GM19438 (cell line): Measurements from ENCODE around the gene P2RY8.

Experiments
- ATAC-seq: cut with Tn5 transposase; IDR thresholded peaks from one replicate; pipeline ENCODE4 v1.9.1; 2021; ENCODE audit warnings: low read depth; ENCODE audit not compliant: unreplicated experiment

Gene P2RY8

DNA sequence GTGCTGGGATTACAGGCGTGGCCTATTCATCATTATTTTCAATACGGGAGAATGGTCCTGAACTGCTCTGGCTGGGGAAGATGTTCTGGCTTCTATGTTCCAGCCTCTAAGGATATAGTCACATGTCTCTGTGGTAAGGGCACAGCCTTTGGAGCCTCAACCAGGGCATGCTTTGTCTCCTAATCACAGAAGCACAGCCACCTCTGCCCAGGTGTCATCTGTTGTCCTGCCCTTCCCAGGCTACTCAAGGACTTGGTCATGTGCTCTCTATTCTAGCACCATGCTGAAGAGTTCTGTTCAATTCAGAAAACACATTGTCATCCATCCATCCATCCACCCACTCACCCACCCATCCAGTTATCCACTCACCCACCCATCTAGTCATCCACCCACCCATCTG is 113.8 kb downstream of the P2RY8 start:
- no peak for ATAC-seq

DNA sequence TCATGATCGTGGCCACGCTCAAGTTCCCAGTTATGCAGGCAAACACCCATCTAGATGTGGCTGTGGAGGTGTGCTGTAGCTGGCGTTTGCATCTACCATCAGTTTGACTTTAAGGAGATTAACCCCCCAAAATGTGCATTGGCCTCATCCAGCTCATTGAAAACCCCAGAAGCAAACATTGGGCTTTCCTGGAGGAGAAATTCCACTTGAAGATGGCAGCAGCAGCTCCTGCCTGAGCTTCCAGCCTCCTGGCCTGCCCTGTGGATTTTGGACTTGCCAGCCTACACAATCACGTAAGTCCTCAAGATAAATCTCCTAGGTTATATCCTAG is 114.9 kb downstream of the P2RY8 start:
- ATAC-seq = no peak

DNA sequence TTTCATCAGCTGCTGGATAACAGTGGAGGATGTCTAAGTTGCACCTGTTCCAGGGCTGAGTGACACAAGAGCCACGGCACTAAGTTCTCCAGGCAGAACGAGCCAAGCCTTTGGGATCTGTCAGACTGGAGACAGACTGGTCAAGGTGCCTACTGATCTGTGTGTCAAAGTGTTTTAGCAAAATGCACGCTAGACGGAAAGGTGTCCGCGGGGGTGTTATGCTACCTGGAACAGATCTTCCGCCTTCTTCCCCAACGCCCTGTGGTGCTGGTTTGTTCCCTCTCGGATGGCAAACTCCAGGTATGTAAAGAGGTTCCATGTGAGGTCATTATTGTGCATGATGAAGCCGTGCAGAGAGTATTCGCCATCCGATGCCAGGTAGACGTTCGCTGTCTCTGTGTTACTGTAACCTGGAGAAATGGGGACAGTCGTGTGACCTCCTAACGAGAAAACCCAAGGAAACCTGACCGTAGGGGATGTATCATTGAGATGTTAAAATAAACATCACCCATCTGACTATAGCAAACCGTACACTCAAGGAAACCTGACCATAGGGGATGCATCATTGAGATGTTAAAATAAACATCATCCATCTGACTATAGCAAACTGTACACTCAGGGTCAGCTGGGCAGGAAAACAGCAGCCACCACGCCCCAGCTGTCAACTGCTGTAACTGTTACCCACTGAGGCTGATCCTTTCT is 115.4 kb downstream of the P2RY8 start:
- no peak for ATAC-seq

DNA sequence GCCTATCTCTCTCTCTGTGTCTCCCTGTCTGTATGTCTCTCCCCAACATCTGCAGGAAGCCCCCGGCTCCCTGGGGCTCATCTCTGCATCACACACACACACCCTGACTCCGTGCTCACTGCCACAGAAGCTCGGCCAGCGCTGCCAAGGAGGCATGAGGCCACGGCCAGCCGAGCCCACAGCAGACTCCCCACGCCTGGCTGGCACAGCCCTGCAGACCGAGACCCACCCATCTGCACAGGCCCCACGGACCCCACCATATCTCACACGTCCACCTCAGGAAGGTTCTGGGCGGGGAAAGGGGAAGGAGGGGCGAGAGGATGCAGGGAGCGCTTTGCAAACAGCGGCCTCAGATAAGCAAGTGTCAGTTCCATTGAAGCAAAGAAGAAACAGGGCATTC is 116.6 kb downstream of the P2RY8 start:
- no peak for ATAC-seq

DNA sequence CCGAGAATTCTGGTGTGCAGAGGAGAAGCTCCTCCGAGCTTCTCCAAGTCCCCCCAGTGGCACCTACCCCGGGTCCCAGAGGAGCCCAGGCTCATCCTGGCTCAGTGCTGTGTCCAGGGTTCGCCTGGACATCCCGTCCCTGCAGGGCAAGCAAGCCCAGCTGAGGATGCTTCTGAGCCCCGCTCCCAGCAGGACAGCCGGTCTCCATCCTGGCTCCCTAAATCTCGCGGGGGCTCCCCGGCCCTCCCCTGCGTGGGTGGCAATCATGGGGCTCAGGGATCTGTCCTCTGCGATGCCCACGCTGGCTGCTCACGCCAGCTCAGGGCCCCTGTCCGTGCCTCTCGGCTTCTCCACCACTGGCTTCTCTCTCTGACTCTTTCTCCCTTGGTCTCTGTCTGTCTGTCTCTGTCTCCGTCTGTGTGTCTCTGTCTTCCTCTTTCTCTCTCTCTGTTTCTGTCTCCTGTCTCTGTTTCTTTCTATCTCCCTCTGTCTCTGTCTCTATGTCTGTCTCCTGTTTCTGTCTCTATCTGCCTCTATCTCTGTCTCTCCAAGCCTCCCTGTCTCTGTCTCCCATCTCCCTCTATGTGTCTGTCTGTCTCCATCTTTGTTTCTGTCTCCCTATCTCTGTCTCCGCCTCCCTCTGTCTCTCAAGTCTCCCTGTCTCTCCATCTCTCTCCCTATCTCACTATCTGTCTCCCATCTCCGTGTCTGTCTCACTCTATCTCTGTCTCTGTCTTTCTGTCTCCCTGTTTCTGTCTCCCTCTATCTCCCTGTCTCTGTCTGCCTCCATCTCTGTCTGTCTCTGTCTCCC is 117.2 kb downstream of the P2RY8 start:
- ATAC-seq = no peak

DNA sequence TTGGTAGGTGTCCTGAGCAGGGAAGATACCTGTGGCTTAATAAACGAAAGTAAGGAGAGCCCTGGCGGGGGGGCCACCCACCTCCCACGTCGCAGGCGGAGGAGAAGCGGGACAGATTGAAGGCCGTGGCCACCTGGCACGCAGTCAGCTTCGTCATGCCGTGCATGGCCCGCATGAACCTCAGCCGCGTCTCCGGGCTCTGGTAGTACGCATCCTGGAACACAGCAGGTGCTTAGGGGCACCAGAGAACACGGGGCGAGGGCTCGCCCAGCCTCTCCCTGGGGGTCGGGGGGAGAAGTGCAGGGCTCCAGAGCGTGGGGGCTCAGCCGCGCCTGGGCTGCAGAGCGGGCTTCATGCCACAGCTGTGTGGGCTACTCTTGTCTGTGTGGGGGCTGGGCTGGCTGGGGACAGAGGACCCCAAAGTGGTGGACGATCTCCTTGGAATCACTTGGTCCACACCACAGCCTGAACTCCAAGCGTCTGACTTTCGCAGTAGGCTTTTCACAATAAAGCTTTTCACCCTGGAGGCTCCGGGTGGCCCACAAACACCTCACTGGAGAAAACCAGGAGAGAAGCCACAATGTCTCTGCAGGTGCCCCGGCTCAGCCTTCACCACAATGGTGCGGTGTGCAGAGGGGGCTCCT is 118.0 kb downstream of the P2RY8 start:
- no peak for ATAC-seq

DNA sequence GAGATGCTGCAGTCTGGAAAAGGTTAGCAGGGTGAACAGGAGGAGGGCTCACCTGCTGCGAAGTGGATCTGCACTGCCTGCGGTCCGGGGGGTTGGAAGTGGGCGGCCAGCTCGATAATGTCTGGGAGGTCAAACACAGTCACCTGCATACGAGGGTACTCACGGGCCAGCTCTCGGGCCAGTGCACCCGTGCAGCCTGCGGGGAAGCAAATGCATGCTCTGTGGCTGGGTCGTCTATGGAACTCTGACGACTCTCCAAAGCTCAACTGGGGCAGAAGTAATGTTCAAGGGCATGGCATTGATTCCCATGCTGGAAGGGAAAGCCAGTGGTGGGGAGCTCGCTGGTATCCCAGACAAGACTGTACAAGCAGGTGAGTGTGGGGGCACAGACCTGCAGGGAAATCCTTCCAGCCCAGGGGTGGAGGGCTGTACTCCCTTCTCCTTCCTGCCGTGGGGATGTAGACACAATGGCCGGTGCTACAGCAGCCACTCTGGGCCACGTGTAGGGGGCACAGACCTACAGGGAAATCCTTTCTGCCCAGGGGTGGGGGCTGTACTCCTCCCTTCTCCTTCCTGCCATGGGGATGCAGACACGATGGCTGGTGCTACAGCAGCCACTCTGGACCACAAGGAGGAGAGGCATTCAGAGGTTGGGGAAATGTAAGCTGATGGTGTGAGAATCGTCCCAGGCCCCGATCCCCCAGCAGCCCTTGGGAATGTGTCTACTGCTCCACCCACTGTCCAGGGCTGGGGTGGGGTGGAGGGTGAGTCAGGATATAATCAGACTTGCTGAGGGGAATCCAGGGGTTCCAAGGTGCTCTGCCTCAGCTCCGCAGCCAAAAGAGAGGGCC is 118.8 kb downstream of the P2RY8 start:
- ATAC-seq = no peak

DNA sequence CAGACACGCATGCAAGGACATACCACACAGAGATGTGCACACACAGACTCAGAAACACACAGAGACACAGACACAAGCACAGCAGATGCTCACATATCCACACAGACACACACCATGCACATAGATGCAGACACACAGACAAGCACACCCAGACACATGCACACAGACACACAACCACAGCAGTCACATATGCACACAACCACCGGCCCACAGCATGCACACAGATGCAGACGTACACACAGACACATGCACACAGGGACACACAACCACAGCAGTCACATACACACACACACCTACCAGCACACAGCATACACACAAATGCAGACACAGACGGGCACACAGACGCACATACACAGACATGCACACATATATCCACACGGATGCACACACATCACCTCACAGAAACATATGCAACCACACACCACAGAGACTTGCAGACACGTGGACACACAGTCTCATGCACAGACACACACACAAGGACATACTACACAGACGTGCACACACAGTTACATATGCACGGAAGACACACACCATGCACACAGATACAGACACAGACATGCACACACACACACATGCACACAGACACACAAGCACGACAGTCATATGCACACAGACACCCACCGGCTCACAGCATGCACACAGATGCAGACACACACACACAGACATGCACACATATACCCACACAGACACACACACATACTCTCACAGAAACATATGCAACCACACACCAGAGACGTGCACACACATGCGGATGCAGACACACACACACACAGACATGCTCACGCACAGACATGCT is 119.8 kb downstream of the P2RY8 start:
- no peak for ATAC-seq

DNA sequence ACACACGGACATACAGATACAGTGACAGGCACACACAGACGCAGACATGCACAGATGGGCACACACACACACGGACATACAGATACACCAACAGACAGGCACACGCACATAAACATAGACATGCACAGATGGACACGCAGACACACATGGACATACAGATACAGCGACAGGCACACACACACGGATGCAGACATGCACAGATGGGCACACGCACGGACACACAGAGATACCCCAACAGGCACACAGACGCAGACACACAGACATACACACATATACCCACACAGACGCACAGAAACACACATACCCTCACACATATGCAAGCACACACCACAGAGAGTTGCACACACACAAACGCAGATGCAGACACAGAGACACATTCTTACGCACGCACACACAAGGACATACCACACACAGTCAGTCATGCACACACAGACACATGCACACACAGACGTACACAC is 120.6 kb downstream of the P2RY8 start:
- ATAC-seq = no peak
